Measurements from ENCODE around the gene SELENOO.
"Not testable (repeated sequence)": the region's sequence is repeated elsewhere in the genome, so short reads cannot be mapped to it uniquely, and the experiment has no call there.

Gene SELENOO

DNA sequence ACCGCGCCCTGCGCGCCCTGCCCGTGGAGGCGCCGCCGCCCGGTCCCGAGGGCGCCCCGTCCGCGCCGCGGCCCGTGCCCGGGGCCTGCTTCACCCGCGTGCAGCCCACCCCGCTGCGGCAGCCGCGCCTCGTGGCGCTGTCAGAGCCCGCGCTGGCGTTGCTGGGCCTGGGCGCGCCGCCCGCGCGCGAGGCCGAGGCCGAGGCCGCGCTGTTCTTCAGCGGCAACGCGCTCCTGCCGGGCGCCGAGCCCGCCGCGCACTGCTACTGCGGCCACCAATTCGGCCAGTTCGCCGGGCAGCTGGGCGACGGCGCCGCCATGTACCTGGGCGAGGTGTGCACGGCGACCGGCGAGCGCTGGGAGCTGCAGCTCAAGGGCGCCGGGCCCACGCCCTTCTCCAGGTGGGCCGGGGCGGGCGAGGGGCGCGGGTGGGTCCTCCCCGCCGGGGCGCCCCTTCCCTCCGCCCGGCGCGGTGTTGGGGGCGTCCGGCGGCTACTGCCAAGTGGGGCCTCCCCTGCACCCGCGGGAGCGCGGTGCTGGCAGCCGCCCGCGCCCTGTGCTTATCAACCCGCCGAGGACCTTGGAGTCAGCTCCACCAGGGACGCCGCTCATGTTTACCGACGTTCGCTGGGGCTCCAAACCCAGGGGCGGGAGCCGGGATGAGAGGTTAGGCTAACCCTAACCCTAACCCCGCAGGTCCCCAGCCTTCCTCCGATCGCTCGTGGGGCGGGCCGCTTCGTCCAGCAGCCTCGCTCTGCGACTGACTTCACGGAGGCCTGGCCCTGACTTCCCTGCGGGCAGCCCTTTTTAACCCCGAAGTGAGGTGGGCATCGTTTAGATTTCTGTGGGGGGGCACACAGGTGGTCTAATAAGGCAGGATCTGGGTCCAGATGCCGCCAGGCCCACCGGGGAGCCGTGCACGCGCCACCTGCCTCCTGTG lies 649 bp downstream of the SELENOO start:
- FAIRE-seq: no peak

DNA sequence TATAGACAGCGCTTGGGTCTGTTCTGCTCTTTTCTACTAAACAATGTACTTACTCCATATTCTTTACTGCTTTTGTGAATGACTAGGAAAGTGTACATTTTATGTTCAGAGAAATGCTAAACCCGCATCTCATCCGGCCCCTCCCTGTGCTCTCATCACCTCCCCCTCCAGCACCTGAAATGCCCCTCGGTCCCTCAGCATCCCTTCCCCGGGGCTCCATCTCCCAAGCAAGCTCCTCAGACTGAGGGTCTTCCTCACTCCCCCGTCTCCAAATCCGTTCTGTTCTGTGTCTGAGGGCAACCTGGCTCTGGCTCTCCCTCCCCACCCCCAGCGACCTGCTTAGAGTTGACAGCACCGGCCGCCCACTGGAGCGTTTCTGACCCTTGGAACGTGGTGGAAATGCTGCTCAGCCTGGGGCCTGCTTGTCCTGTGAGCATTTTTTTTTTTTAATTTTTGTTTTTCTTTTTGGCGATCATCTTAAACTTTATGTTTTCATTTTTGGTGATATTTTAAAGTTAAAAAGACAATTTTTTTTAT lies 1.4 kb downstream of the SELENOO start:
- FAIRE-seq: no peak

- FAIRE-seq: no peak
Measured at GRCh38 chr22:50203288-50203687, 2.5 kb downstream of the SELENOO start.

GRCh38 chr22:50204571-50204970 lies 3.8 kb downstream of the SELENOO start:
- FAIRE-seq: no peak

- FAIRE-seq: not testable (repeated sequence)
Measured at GRCh38 chr22:50204998-50205397, 4.2 kb downstream of the SELENOO start.

DNA sequence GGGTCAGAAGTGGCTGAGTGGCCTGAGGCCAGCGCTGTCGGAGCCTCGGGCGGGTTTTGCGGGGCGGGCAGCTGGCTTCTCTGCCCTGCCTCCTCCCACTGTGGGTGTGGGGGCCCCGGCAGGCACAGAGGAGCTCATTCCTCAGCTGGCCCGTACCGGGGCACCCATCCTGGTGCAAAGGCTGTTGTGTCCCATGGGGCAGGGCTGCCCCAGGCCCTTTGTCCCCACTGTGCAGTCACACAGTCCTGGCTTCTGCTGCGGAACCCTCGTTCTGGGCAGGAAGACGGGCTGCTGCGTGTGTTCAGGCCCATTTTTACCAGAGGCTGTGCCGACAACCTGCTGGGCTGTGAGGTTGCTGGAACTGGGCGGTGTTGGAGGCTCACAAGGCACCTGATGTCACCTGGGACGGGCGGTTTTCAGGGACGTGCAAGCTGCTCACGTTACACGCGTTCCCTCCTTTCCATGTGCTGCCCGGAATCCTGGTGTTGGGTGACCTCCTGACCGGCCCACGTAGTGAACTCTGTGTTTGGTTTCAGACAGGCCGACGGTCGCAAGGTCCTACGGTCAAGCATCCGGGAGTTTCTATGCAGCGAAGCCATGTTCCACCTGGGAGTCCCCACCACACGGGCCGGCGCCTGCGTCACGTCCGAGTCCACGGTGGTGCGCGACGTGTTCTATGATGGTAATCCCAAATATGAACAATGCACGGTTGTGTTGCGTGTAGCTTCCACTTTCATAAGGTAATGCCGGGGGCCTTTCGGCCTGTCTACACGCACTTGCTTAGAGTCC lies 5.2 kb downstream of the SELENOO start:
- FAIRE-seq: no peak

DNA sequence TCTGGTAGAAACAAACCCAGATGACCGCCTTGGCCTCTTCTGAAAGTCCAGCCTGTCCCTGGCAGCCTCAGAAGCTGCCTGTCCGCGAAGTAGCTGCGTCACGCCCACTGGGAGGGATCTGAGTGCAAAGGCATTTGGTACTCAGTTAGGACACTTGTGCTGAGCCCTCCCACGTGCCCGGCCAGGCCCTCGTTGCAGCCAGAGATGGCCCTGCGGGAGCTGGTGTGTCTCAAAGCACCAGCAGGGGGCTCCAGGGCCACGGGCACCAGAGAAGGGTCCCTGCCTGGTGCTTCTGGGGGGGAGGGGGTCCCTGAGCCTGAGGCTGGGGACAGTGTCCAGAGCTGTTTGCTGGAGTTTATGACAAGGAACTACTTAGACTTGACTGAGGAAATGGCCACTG lies 5.8 kb downstream of the SELENOO start:
- FAIRE-seq: no peak

DNA sequence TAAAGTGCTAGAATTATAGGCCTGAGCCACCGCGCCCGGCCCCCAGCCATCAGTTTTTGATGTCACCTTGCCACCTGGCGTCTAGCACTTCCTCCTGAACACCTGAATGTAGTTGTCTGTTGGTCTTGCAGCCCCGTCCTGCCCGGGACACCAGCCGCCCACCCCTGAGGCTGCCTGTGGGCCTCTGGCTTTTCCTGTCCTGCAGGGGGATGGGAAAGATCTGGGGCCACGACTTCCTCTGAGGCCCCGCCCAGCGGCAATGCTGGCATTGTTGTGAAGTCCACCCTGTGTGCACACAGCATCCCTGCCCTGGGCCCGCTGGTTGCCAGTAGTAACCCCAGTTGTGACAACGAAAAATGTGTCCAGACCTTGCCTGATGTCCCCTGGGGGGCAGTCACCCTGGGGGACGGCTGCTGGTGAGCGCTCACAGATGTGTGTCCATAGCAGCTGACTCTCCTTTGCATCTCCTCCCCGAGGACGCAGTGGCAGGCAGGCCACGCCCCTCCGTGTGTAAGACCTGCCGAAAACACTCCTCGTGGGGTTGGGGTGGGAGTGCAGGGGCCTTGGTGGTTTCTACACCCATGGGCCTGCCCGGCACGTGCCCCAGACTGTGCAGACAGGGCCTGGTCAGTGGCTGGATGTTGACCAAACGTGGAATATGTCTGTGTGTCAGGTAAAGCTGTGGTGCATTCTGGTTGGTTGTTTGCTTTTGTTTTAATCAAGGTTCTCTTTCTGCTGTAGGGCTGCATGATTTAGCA lies 6.8 kb downstream of the SELENOO start:
- no peak for FAIRE-seq

DNA sequence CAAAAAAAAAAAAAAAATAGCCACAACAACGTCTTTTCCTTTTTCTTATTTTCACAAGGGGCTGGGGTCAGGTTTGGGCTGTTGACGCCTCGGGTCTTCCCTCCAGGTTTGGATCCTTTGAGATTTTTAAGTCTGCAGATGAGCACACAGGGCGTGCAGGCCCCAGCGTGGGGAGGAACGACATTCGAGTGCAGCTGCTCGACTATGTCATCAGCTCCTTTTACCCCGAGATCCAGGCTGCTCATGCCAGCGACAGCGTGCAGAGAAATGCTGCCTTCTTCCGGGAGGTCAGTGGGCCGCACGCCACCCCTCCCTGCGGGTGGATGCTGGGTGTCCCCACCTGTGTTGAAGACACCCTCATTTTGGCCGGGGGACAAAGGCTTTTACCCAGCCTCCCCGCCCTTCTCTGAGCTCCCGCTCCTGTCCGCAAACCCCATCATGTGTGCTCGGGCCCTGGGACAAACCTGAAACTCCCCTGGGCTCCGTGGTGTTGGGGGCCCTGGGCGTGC lies 7.7 kb downstream of the SELENOO start:
- FAIRE-seq: no peak

- no peak for FAIRE-seq
Measured at GRCh38 chr22:50208939-50209892, 8.4 kb downstream of the SELENOO start.

DNA sequence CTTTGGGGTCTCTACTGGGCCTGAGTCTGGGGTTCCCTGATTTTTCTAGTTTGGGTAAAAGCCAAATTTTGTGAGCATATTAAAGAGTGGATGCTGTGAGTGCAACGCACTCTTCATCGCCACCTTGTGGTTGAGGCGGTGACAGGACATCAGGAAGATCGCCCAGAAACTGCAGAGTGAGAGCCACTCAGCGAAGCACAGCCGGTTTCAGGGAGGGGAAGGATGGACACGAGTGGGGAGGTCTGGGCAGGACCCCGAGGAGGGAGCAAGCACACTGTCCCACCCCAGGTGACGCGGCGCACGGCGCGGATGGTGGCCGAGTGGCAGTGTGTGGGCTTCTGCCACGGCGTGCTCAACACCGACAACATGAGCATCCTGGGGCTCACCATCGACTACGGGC lies 9.1 kb downstream of the SELENOO start:
- FAIRE-seq: no peak

GRCh38 chr22:50210378-50211139 lies 9.7 kb downstream of the SELENOO start:
- no peak for FAIRE-seq

DNA sequence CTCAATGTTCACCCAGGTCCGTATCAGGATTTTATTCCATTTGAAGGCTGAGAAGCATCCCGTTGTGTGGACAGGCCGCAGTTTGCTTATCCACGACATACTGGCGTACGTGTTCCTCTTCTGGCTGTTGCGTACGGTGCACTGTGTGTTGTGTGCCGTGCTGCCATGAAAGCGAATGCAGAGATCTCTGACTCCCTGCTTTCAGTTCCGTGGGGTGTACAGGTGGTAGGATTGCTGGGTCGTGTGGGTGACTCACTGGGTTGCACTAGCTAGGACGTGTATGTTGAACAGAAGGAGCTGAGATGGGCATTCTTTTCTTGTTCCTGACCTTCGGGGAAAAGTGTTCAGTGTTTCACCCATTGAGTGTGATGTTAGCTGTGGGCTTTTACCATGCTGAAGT lies 10.3 kb downstream of the SELENOO start:
- FAIRE-seq: no peak

DNA sequence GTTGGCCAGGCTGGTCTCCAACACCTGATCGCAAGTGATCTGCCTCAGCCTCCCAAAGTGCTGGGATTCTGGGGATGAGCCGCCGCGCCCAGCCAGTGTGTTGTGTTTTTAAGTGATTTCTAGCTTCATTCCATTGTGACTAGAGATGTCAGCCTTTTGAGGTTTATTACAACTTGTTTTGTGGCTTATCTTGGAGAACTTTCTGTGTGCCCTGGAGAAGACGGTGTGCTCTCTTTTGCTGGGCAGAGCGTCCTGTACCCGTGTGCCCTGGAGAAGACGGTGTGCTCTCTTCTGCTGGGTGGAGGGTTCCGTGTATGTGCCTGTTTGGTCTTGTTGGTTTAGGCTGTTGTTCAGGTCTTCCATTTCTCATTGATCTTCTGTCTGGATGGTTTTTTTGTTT lies 12.5 kb downstream of the SELENOO start:
- FAIRE-seq: no peak

- FAIRE-seq: no peak
Measured at GRCh38 chr22:50215297-50216054, 14.7 kb downstream of the SELENOO start.

GRCh38 chr22:50216055-50216683 lies 15.4 kb downstream of the SELENOO start:
- no peak for FAIRE-seq

- no peak for FAIRE-seq
Measured at GRCh38 chr22:50216684-50217520, 16.1 kb downstream of the SELENOO start.

DNA sequence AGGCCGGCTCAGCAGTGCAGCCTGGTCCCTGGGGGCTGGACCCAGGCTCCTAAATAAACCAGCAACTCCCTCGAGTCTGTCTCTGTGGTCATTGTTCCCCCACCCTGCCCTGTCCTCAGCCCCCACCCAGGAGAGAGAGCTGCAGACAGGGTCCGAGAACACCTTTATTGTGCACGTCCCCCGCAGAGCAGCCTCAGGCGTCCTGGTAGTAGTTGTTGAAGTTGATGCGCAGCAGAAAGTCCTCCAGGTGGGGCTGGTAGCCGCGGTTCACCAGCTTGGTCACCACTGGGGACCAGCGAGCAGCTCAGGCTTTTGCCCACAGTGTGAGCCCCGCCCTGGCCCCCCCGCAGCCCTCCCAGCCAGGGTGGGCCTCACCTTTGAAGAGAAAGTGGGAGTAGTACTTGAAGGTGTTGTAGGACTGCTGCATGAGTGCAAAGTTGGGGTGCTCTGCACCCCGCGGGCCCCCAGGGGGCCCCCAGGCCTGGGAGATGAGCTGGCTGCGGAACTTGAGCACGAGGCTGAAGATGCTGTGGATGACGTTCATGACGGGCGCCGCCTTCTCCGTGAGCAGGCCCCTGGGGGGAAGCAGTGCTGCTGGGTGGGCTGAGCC lies 16.8 kb downstream of the SELENOO start:
- no peak for FAIRE-seq
